ENCODE data around the gene NOTO. TPM values are rescaled to one million over a fixed set of nuclear protein-coding genes. Genes with fewer than 3 reads are reported as not detected.

The NOTO gene
- total and polyA plus RNA-seq, 10 of the 15 experiments (the other 5 are each of a cell fraction or from before 2014, with no cell fraction given): not detected

DNA sequence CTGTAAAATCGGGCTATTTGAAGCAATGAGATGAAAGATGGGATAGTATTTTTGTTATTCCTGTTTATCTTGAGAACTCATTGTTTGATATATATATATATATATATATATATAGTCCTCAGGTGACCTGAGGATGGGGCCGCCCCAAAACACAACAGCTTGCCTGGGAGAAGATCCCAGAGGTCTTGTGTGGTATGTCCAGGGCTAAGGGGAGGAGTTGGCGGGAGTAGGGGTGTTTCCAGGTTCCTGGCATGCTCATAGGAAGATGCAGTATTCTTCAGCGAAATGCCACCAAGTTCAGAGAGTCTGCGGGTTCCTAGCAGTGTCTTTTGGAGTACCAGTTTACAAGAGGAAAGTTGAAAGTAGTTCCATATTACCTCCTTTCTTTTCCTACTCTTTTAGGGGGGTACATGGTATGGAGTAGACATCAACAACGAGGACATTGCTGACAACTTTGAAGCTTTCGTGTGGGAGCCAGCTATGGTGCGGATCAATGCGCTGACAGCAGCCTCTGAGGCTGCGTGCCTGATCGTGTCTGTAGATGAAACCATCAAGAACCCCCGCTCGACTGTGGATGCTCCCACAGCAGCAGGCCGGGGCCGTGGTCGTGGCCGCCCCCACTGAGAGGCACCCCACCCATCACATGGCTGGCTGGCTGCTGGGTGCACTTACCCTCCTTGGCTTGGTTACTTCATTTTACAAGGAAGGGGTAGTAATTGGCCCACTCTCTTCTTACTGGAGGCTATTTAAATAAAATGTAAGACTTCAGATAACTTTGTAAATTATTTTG is 50.1 kb downstream of the NOTO start:
- CTCF ChIA-PET: interaction anchor here (1.6 to 2.3 kb wide), 2 partner anchors 37 to 108 kb away, joined by 4 to 14 read pairs; no protein-coding TSS in a partner anchor
- H3K4me1 ChIP-seq (ENCODE audit: control insufficient read depth, insufficient read depth, low read length): no peaks in the 10 kb centered on the region
- H3K4me3 ChIP-seq: no peak overlapping the region
- no peak for DNase-seq (ENCODE audit: low read depth, low spot score)
- 84% methylated on average over 17 of the region's 17 CpGs for WGBS (ENCODE audit: insufficient coverage, insufficient replicate concordance, low lambda C conversion rate, missing lambda C conversion rate)
- RAD21 ChIA-PET (ENCODE audit: unreplicated experiment): no interaction called here
- no peaks in the 10 kb centered on the region for H3K27me3 ChIP-seq (replicated peaks in 1 of 2; ENCODE audit: control insufficient read depth in 2 of 2, insufficient read depth in 2 of 2, low read length in 1 of 2)
- no peaks in the 10 kb centered on the region for H3K9me3 ChIP-seq (replicated peaks; ENCODE audit: control insufficient read depth, insufficient read depth, low read length)
- ATAC-seq: no peak
- FAIRE-seq: no peak
- TF ChIP-seq POLR2A (IDR thresholded peaks at IDR 0.05; ENCODE audit: low read depth, low read length) (peak; percentile 10; the same call in 1 of the 2 replicates), HDGF (IDR thresholded peaks at IDR 0.05) (no peak)
- no peak overlapping the region for H3K27ac ChIP-seq (ENCODE audit: control insufficient read depth, insufficient read depth)
- no peak overlapping the region for H3K4me2 ChIP-seq (ENCODE audit: control insufficient read depth, insufficient read depth)
- SMC1A ChIA-PET (ENCODE audit: uncharacterized antibody, unreplicated experiment): interaction anchor here (1.2 to 1.4 kb wide), 2 partner anchors 8 to 38 kb away, joined by 4 to 5 read pairs; no protein-coding TSS in a partner anchor
- H3K9ac ChIP-seq (ENCODE audit: control insufficient read depth, insufficient read depth, low read length): no peak overlapping the region
- no peaks in the 10 kb centered on the region; the same call in 1 of the 2 replicates for H4K20me1 ChIP-seq (ENCODE audit: control insufficient read depth, insufficient read depth)
- H2AFZ ChIP-seq (ENCODE audit: control insufficient read depth, low read depth, low read length): no peak overlapping the region
- intact Hi-C loops (cut with micrococcal nuclease; ENCODE audit: unreplicated experiment) (no loop called here), in situ Hi-C loops (cut with MboI) (no loop called here)
- H3K79me2 ChIP-seq (ENCODE audit: control insufficient read depth, insufficient read depth, low read length): no peaks in the 10 kb centered on the region
- BruUV-seq (replicated peaks): no TSS peak
- POLR2A ChIA-PET: no interaction called here
- H3K36me3 ChIP-seq (ENCODE audit: control insufficient read depth in 2 of 2, insufficient read depth in 2 of 2, low read length in 1 of 2): peaks cover 42 to 43% of the 10 kb centered on the region in 2 experiments

DNA sequence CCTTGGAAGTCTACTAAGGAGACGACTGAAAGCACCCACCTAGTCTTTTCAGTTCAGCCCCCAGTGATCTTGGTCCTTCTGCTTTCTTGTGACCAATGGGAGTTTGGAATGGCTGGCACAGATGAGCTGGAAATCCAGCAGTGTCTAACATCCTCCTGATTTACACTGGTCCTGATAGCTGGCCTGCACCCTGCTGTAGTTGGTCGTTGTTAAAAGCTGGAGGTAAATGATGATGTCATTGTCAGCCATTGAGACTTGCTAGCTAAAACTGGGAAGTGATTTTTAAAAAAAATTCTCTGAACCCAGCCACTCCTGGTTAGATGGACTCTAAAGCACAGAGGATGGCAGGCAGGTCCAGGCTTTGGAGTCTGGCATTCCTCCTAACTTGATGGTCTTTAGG is 51.0 kb downstream of the NOTO start:
- Histone ChIP-seq H3K36me3 (ENCODE audit: control insufficient read depth in 2 of 2, insufficient read depth in 2 of 2, low read length in 1 of 2) (peaks cover 34 to 44% of the 10 kb centered on the region in 2 experiments), H3K4me3 (no peak overlapping the region), H3K9ac (ENCODE audit: control insufficient read depth, insufficient read depth, low read length) (no peak overlapping the region), H3K27me3 (replicated peaks in 1 of 2; ENCODE audit: control insufficient read depth in 2 of 2, insufficient read depth in 2 of 2, low read length in 1 of 2) (no peaks in the 10 kb centered on the region), H3K4me1 (ENCODE audit: control insufficient read depth, insufficient read depth, low read length) (no peaks in the 10 kb centered on the region), H3K27ac (ENCODE audit: control insufficient read depth, insufficient read depth) (no peak overlapping the region), H4K20me1 (ENCODE audit: control insufficient read depth, insufficient read depth) (no peaks in the 10 kb centered on the region), H3K79me2 (ENCODE audit: control insufficient read depth, insufficient read depth, low read length) (no peaks in the 10 kb centered on the region), H2AFZ (ENCODE audit: control insufficient read depth, low read depth, low read length) (no peak overlapping the region), H3K9me3 (replicated peaks; ENCODE audit: control insufficient read depth, insufficient read depth, low read length) (no peaks in the 10 kb centered on the region), H3K4me2 (ENCODE audit: control insufficient read depth, insufficient read depth) (no peak overlapping the region)
- TF ChIP-seq ATF7 (IDR thresholded peaks at IDR 0.05; ENCODE audit: low read depth) (peak; percentile 60; the same call in 1 of the 2 replicates), BACH1 (IDR thresholded peaks at IDR 0.05; ENCODE audit: borderline replicate concordance) (no peak)
- TF ChIP-seq, protein P1, sequence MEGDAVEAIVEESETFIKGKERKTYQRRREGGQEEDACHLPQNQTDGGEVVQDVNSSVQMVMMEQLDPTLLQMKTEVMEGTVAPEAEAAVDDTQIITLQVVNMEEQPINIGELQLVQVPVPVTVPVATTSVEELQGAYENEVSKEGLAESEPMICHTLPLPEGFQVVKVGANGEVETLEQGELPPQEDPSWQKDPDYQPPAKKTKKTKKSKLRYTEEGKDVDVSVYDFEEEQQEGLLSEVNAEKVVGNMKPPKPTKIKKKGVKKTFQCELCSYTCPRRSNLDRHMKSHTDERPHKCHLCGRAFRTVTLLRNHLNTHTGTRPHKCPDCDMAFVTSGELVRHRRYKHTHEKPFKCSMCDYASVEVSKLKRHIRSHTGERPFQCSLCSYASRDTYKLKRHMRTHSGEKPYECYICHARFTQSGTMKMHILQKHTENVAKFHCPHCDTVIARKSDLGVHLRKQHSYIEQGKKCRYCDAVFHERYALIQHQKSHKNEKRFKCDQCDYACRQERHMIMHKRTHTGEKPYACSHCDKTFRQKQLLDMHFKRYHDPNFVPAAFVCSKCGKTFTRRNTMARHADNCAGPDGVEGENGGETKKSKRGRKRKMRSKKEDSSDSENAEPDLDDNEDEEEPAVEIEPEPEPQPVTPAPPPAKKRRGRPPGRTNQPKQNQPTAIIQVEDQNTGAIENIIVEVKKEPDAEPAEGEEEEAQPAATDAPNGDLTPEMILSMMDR (IDR thresholded peaks at IDR 0.05 in 2 of 3, conservative IDR thresholded peaks at IDR 0.05 in 1 of 3; ENCODE audit: control insufficient read depth in 2 of 3, extremely low read depth in 1 of 3, insufficient read depth in 1 of 3, low read depth in 3 of 3, low read length in 3 of 3): no peak
- ChIA-PET SMC1A (ENCODE audit: uncharacterized antibody, unreplicated experiment) (interaction anchor here (1.2 to 1.4 kb wide), 3 partner anchors 9 to 37 kb away, joined by 4 to 5 read pairs (median 5); no protein-coding TSS in a partner anchor), POLR2A (no interaction called here), CTCF (interaction anchor here (1.6 to 2.3 kb wide), 2 partner anchors 36 to 107 kb away, joined by 4 to 14 read pairs; no protein-coding TSS in a partner anchor), RAD21 (ENCODE audit: unreplicated experiment) (interaction anchor here (0.9 kb wide), 1 partner anchor 107 kb away, joined by 3 read pairs; no protein-coding TSS in a partner anchor)
- no peak for ATAC-seq
- in situ Hi-C loops (cut with MboI) (no loop called here), intact Hi-C loops (cut with micrococcal nuclease; ENCODE audit: unreplicated experiment) (no loop called here)
- no TSS peak for BruUV-seq (replicated peaks)
- 69% methylated on average over 2 of the region's 2 CpGs for WGBS (ENCODE audit: insufficient coverage, insufficient replicate concordance, low lambda C conversion rate, missing lambda C conversion rate)
- no peak for FAIRE-seq
- DNase-seq (ENCODE audit: low read depth, low spot score): no peak

All from GM12878 (cell line).